NCI-H2196 treated with DMSO at 0.1 percent for 48 hours (cell line): ENCODE data around the gene STK40.

Experiments used
- DNase-seq: peaks from one replicate; lab custom pipeline; 2025; ENCODE audit not compliant: unreplicated experiment; lab: John Stamatoyannopoulos, UW

Gene STK40

GRCh38 chr1:36377791-36378492 is 7.8 kb downstream of the STK40 start:
- DNase-seq: no peak

GRCh38 chr1:36372617-36373016 is 13.1 kb downstream of the STK40 start:
- no peak for DNase-seq

- peak; percentile 45 for DNase-seq
Observed at GRCh38 chr1:36369061-36369861, 16.5 kb downstream of the STK40 start.

GRCh38 chr1:36367798-36368197 is 17.9 kb downstream of the STK40 start:
- DNase-seq: no peak

GRCh38 chr1:36367066-36367465 is 18.7 kb downstream of the STK40 start:
- DNase-seq: no peak

- no peak for DNase-seq
Observed at GRCh38 chr1:36366091-36366661, 19.5 kb downstream of the STK40 start.

- DNase-seq: no peak
Observed at GRCh38 chr1:36365381-36365780, 20.3 kb downstream of the STK40 start.

GRCh38 chr1:36359911-36360550 is 25.7 kb downstream of the STK40 start:
- DNase-seq: no peak

- DNase-seq: no peak
Observed at GRCh38 chr1:36359383-36359782, 26.3 kb downstream of the STK40 start.

- DNase-seq: no peak
Observed at GRCh38 chr1:36358514-36359084, 27.1 kb downstream of the STK40 start.

GRCh38 chr1:36355811-36356210 is 29.9 kb downstream of the STK40 start:
- DNase-seq: no peak

GRCh38 chr1:36354486-36354885 is 31.2 kb downstream of the STK40 start:
- no peak for DNase-seq

GRCh38 chr1:36352910-36353878 is 32.5 kb downstream of the STK40 start:
- DNase-seq: no peak

GRCh38 chr1:36352125-36352909 is 33.4 kb downstream of the STK40 start:
- DNase-seq: no peak

GRCh38 chr1:36351227-36351977 is 34.3 kb downstream of the STK40 start:
- no peak for DNase-seq

GRCh38 chr1:36350659-36351226 is 35.0 kb downstream of the STK40 start:
- DNase-seq: no peak

- no peak for DNase-seq
Observed at GRCh38 chr1:36349839-36350238, 35.9 kb downstream of the STK40 start.

- no peak for DNase-seq
Observed at GRCh38 chr1:36349241-36349671, 36.5 kb downstream of the STK40 start.
